Measurements from ENCODE around the gene HLA-A.

DNA sequence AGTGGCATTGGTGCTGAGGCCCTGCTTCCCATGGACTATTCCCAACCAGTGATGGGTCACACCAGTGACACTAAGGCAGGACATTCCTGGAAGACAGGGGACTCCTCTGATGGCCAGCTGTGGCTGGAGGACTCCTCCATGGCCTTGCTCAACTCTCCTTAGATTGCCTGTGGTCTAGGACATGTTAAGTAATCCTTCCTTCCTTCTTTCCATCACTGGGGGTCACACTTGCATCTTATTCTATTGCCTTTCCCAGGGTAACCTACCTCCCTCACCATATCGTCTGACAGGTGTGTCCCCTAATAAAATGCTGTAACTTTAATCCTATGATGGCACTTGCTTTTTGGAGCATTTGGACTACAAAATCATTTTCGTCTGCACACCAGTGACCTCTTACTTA, 24.5 kb upstream of the HLA-A start:
- TF ChIP-seq POLR2A (IDR thresholded peaks at IDR 0.05) (no peak), EP300 (IDR thresholded peaks at IDR 0.05) (no peak)
- TF ChIP-seq, protein P1, sequence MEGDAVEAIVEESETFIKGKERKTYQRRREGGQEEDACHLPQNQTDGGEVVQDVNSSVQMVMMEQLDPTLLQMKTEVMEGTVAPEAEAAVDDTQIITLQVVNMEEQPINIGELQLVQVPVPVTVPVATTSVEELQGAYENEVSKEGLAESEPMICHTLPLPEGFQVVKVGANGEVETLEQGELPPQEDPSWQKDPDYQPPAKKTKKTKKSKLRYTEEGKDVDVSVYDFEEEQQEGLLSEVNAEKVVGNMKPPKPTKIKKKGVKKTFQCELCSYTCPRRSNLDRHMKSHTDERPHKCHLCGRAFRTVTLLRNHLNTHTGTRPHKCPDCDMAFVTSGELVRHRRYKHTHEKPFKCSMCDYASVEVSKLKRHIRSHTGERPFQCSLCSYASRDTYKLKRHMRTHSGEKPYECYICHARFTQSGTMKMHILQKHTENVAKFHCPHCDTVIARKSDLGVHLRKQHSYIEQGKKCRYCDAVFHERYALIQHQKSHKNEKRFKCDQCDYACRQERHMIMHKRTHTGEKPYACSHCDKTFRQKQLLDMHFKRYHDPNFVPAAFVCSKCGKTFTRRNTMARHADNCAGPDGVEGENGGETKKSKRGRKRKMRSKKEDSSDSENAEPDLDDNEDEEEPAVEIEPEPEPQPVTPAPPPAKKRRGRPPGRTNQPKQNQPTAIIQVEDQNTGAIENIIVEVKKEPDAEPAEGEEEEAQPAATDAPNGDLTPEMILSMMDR (IDR thresholded peaks at IDR 0.05): no peak
